HG02610 (cell line): Measurements from ENCODE around the gene HMCES.
A peak's percentile ranks its signal among the peaks of the same experiment; 100 is the strongest.

Experiments used
- ATAC-seq: cut with Tn5 transposase; IDR thresholded peaks from one replicate; pipeline ENCODE4 v1.9.1; 2021; ENCODE audit warnings: mild to moderate bottlenecking, moderate library complexity; ENCODE audit not compliant: unreplicated experiment

The HMCES gene

GRCh38 chr3:129304146-129304961 is 25.7 kb downstream of the HMCES start:
- no peak for ATAC-seq

GRCh38 chr3:129304962-129305222 is 26.2 kb downstream of the HMCES start:
- no peak for ATAC-seq

GRCh38 chr3:129305592-129306091 is 27.0 kb downstream of the HMCES start:
- ATAC-seq = no peak

GRCh38 chr3:129308636-129309035 is 30.0 kb downstream of the HMCES start:
- ATAC-seq = no peak

GRCh38 chr3:129310111-129311011 is 31.7 kb downstream of the HMCES start:
- ATAC-seq = peak; percentile 53

- no peak for ATAC-seq
These were observed 32.6 kb downstream of the HMCES start for GRCh38 chr3:129311054-129311902.

GRCh38 chr3:129312021-129312639 is 33.5 kb downstream of the HMCES start:
- ATAC-seq = no peak

- ATAC-seq = no peak
These were observed 34.2 kb downstream of the HMCES start for GRCh38 chr3:129312671-129313414.

GRCh38 chr3:129313415-129313664 is 34.7 kb downstream of the HMCES start:
- ATAC-seq = no peak

- no peak for ATAC-seq
These were observed 35.2 kb downstream of the HMCES start for GRCh38 chr3:129313665-129314385.

- peak; percentile 25 for ATAC-seq
These were observed 35.9 kb downstream of the HMCES start for GRCh38 chr3:129314386-129315222.

GRCh38 chr3:129315223-129315997 is 36.7 kb downstream of the HMCES start:
- no peak for ATAC-seq

GRCh38 chr3:129315998-129316247 is 37.3 kb downstream of the HMCES start:
- no peak for ATAC-seq

GRCh38 chr3:129316248-129317013 is 37.8 kb downstream of the HMCES start:
- peak; percentile 35 for ATAC-seq

- ATAC-seq = no peak
These were observed 38.5 kb downstream of the HMCES start for GRCh38 chr3:129317014-129317771.

- ATAC-seq = no peak
These were observed 39.2 kb downstream of the HMCES start for GRCh38 chr3:129317848-129318247.

- ATAC-seq = no peak
These were observed 40.3 kb downstream of the HMCES start for GRCh38 chr3:129318921-129319320.
